Testis (tissue), 3 donors: Measurements from ENCODE around the gene MRPS12. TPM values are rescaled to one million over a fixed set of nuclear protein-coding genes. Genes with fewer than 3 reads are reported as not detected.
A peak's percentile ranks its signal among the peaks of the same experiment; 100 is the strongest.

Experiments
- DNase-seq: peaks from one replicate; pipeline ENCODE4 v3.0.0-alpha.2; 2019
- H3K27ac ChIP-seq, 2 donors: fragments of 200-600 bp; sonication (generic); one replicate each; pipeline ENCODE4 v1.5.1; 2019
- H3K27me3 ChIP-seq: fragments of 200-600 bp; sonication (generic); one replicate; pipeline ENCODE4 v1.5.1; 2019
- H3K36me3 ChIP-seq: fragments of 200-600 bp; sonication (generic); one replicate; pipeline ENCODE4 v1.5.1; 2017; ENCODE audit warnings: low read depth; ENCODE audit errors: missing control alignments
- H3K4me1 ChIP-seq: fragments of 200-600 bp; sonication (generic); one replicate; pipeline ENCODE4 v1.5.1; 2019
- H3K4me3 ChIP-seq, 2 donors: fragments of 200-600 bp; sonication (generic); one replicate each; pipeline ENCODE4 v1.5.1; 2017 to 2019
- H3K9me3 ChIP-seq: fragments of 200-600 bp; sonication (generic); one replicate; pipeline ENCODE4 v1.5.1; 2017
- CTCF ChIP-seq, 3 experiments: fragments of 450-650 bp in 2 of 3; fragments of 200-600 bp in 1 of 3; sonication (generic) in 1 of 3; IDR thresholded peaks; one replicate each; pipeline ENCODE4 v1.5.1; 2016 to 2019; ENCODE audit warnings: antibody characterized with exemption in 3 of 3, mild to moderate bottlenecking in 2 of 3, moderate library complexity in 1 of 3
- POLR2A ChIP-seq: fragments of 450-650 bp; IDR thresholded peaks from one replicate; pipeline ENCODE4 v1.6.1; 2017; ENCODE audit warnings: antibody characterized with exemption, mild to moderate bottlenecking, moderate library complexity
- WGBS, 2 donors: methylation state at CpG; one replicate each; pipeline ENCODE4 v1.1.5; 2018; 5-methylcytosine and 5-hydroxymethylcytosine counted together
- intact Hi-C: fragments of 100-400 bp; cut with DNase I; formaldehyde crosslinking; loops from one replicate; pipeline ENCODE4 v1.15.1; 2023; ENCODE audit warnings: low total_unique reads
- polyA plus RNA-seq: library from polyadenylated mRNA; stranded (reverse); fragments of 350-450 nt; fragmentation: Illumina TruSeq; extraction: RNeasy Lipid Tissue Mini Kit (QIAGEN cat#74804); gene quantifications from one replicate; pipeline ENCODE4 v1.2.3, GENCODE V29; 2014; ENCODE audit warnings: low read depth, low replicate concordance; ENCODE audit not compliant: insufficient read depth
- total RNA-seq, 2 donors: library from RNA; depleted of rRNA; stranded (reverse); fragments of >200 nt; gene quantifications; one replicate each; pipeline ENCODE4 v1.2.3, GENCODE V29; 2016

Gene MRPS12
- total and polyA plus RNA-seq, 3 donors from 2014 or later = 31.1 to 49.6 (median 48.3) TPM

DNA sequence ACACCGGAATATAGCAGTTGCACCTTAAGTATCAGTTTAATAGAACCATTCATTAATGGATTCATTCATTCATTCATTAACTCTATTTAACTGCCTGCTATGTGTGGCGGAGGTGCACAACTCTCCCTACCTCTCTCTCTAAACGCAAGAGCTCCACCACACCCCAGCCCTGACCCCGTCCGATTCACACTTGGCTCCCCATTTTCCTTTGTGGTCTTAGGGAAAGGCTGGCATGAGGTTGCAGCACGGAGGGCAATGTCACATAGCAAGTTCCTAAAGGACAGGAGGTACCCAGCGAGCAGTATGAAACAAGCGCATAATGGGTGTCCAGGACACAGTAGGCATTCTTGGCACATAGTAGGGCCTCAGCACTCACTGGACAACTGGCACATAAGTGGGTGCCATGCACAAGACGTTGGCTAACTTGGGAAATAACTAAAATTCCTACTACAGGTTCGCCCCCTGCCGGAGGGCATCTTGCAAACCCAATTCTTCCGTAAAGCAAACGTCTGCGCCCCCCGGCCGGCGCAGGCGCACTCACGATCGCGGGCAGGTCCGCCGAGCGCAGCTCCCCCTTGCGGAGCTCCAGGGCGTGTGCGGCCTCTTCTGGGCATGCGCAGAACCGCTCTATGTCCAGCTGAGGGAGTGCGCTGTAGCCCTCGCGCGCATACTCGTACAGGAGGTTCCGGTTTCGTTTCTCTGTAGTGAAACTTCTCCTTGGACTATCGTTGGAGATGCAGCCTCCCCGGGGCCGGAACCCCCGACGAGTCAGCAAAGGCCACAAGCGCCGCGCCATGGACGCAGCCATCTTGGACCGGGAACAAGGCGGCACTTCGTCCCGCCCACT, 592 bp upstream of the MRPS12 start, which contains the start of gene SARS2:
SARS2 (minus strand) TSS at position 835 of the 847 bp plus-strand sequence; CDS start at position 808, 27 bp downstream.
- peak; percentile 95 to 99 (median 99) for TF ChIP-seq CTCF (IDR thresholded peaks at IDR 0.05)
- TF ChIP-seq POLR2A = no peak
- intact Hi-C loops = loop anchor here (10.0 kb wide), 1 partner anchor 385 kb away; no protein-coding TSS in a partner anchor
- Histone ChIP-seq H3K27me3 (no peaks in the 10 kb centered on the region), H3K9me3 (no peaks in the 10 kb centered on the region), H3K27ac (peak within 1 kb of the TSS; percentile 63 to 88), H3K4me1 (peaks cover 19% of the 10 kb centered on the region), H3K36me3 (no peaks in the 10 kb centered on the region), H3K4me3 (peak within 1 kb of the TSS; percentile 65 to 69)
- WGBS, 2 donors = 5 to 9% methylated on average over 11 to 30 of the region's 49 CpGs
- peak; percentile 94 for DNase-seq

- TF ChIP-seq CTCF (IDR thresholded peaks at IDR 0.05) (no peak), POLR2A (no peak)
- no peaks in the 10 kb centered on the region for H3K27me3 ChIP-seq
- DNase-seq = no peak
- 7 to 22% methylated on average over 7 to 8 of the region's 8 CpGs for WGBS, 2 donors
- peak overlapping the region; percentile 65 to 69 for H3K4me3 ChIP-seq
- peaks cover 19% of the 10 kb centered on the region for H3K4me1 ChIP-seq
- H3K36me3 ChIP-seq = no peaks in the 10 kb centered on the region
- H3K27ac ChIP-seq = peak overlapping the region; percentile 63 to 88
- H3K9me3 ChIP-seq = no peaks in the 10 kb centered on the region
- intact Hi-C loops = no loop called here
These were observed 713 bp downstream of the MRPS12 start for GRCh38 chr19:38931521-38931793.

DNA sequence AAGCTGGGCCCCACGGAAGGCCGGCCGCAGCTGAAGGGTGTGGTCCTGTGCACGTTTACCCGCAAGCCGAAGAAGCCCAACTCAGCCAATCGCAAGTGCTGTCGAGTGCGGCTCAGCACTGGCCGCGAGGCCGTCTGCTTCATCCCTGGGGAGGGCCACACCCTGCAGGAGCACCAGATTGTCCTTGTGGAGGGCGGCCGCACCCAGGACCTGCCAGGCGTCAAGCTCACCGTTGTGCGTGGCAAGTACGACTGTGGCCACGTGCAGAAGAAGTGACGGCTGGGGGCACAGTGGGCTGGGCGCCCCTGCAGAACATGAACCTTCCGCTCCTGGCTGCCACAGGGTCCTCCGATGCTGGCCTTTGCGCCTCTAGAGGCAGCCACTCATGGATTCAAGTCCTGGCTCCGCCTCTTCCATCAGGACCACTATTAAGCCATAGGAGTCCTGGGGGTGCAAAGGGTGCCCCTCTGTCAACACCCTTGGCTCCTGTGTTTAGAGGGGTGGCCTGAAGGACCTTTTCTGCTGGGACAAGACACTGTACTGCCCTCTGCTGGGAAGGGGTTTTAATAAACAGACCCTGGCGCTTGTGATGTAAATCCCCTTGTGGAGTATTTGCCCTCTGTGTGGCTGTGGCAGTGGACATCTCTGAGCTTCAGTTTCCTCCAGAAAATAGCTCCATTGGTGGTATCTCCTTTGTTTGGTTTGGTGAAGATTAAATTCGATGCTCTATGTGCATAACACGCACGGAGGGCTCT, 1.9 kb downstream of the MRPS12 start:
- 67 to 94% methylated on average over 4 to 27 of the region's 29 CpGs for WGBS, 2 donors
- no peaks in the 10 kb centered on the region for H3K27me3 ChIP-seq
- H3K9me3 ChIP-seq = no peaks in the 10 kb centered on the region
- H3K4me3 ChIP-seq = no peak overlapping the region
- H3K4me1 ChIP-seq = peaks cover 19% of the 10 kb centered on the region
- no peak overlapping the region for H3K27ac ChIP-seq
- intact Hi-C loops = no loop called here
- H3K36me3 ChIP-seq = no peaks in the 10 kb centered on the region
- DNase-seq = peak; percentile 45
- TF ChIP-seq CTCF (IDR thresholded peaks at IDR 0.05) (peak in 1 of 3 experiments; percentile 21), POLR2A (no peak)

GRCh38 chr19:38933544-38933943, 2.8 kb downstream of the MRPS12 start:
- Histone ChIP-seq H3K4me1 (peaks cover 19% of the 10 kb centered on the region), H3K27me3 (no peaks in the 10 kb centered on the region), H3K9me3 (no peaks in the 10 kb centered on the region), H3K4me3 (no peak overlapping the region), H3K36me3 (no peaks in the 10 kb centered on the region), H3K27ac (no peak overlapping the region)
- intact Hi-C loops = no loop called here
- TF ChIP-seq CTCF (IDR thresholded peaks at IDR 0.05) = no peak
- DNase-seq = no peak
- WGBS, 2 donors = 71 to 83% methylated on average over 4 of the region's 4 CpGs
